AG10803 (cell line): ENCODE results near the gene CEBPE.
"Not testable (repeated sequence)": the region's sequence is repeated elsewhere in the genome, so short reads cannot be mapped to it uniquely, and the experiment has no call there.

Source experiments
- DNase-seq: peaks from one replicate; pipeline ENCODE4 v3.0.0; 2010; ENCODE audit warnings: low read depth
- H3K4me3 ChIP-seq: 2 replicates; pipeline ENCODE4 v1.5.1; 2011; ENCODE audit warnings: mild to moderate bottlenecking, low read length, control low read depth
- TF ChIP-seq, protein P1 (sequence below): conservative IDR thresholded peaks from 2 replicates; pipeline ENCODE4 v1.5.1; 2011; ENCODE audit warnings: mild to moderate bottlenecking, low read length, control low read depth, inconsistent platforms

The CEBPE gene

GRCh38 chr14:23112359-23113178 lies 6.5 kb downstream of the CEBPE start:
- no peak overlapping the region for H3K4me3 ChIP-seq
- TF ChIP-seq, protein P1, sequence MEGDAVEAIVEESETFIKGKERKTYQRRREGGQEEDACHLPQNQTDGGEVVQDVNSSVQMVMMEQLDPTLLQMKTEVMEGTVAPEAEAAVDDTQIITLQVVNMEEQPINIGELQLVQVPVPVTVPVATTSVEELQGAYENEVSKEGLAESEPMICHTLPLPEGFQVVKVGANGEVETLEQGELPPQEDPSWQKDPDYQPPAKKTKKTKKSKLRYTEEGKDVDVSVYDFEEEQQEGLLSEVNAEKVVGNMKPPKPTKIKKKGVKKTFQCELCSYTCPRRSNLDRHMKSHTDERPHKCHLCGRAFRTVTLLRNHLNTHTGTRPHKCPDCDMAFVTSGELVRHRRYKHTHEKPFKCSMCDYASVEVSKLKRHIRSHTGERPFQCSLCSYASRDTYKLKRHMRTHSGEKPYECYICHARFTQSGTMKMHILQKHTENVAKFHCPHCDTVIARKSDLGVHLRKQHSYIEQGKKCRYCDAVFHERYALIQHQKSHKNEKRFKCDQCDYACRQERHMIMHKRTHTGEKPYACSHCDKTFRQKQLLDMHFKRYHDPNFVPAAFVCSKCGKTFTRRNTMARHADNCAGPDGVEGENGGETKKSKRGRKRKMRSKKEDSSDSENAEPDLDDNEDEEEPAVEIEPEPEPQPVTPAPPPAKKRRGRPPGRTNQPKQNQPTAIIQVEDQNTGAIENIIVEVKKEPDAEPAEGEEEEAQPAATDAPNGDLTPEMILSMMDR: no peak
- no peak for DNase-seq

GRCh38 chr14:23110579-23111365 lies 8.3 kb downstream of the CEBPE start:
- DNase-seq: no peak
- H3K4me3 ChIP-seq: no peak overlapping the region
- TF ChIP-seq, protein P1: no peak

DNA sequence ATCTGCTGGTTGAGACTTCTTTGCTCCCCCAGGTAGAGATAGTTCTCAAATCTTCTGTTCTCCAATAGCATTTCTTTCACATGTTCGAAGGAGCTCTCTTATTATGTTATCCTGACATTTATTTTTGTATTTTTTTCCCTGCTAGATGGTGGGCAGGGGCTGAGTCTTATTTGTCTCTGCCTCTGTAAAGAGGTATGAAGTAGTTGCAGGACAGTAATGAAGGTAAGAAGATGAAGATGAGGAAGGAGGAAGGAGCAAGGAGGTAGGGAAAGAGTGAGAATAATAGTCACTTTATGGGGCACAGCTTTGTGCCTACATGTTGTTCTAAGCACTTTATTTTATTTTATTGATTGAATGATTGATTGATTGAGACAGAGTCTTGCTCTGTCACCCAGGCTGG lies 9.3 kb downstream of the CEBPE start:
- no peak overlapping the region for H3K4me3 ChIP-seq
- TF ChIP-seq, protein P1: no peak
- no peak for DNase-seq

GRCh38 chr14:23108169-23108568 lies 10.9 kb downstream of the CEBPE start:
- not testable (repeated sequence) for DNase-seq, H3K4me3 ChIP-seq

DNA sequence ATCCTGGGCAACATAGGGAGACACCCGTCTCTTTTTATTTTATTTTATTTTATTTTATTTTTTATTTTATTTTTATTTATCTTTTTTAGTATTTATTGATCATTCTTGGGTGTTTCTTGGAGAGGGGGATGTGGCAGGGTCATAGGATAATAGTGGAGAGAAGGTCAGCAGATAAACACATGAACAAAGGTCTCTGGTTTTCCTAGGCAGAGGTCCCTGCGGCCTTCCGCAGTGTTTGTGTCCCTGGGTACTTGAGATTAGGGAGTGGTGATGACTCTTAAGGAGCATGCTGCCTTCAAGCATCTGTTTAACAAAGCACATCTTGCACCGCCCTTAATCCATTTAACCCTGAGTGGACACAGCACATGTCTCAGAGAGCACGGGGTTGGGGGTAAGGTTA lies 11.4 kb downstream of the CEBPE start:
- not testable (repeated sequence) for DNase-seq, H3K4me3 ChIP-seq

DNA sequence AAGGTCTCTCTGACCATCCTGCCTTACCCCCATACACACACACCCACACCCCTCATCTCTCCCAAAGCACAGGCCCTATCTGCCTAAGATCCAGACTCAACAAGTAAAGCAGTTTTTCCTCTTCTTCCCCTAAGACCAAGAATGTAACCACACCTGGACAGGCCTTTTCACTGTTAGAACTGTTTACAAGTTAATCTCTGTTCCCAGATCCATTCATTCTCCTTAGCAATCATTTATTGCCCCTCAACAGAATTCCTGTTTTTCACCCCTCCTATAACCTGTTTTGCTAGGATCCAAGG lies 12.4 kb downstream of the CEBPE start:
- DNase-seq: no peak
- H3K4me3 ChIP-seq: no peak overlapping the region
- TF ChIP-seq, protein P1: no peak

GRCh38 chr14:23105348-23105824 lies 13.7 kb downstream of the CEBPE start:
- no peak for DNase-seq
- no peak overlapping the region for H3K4me3 ChIP-seq
- TF ChIP-seq, protein P1: no peak
